Cardiac fibroblast (primary cell): ENCODE data around the gene VCX3B.
"Not testable (repeated sequence)": the region's sequence is repeated elsewhere in the genome, so short reads cannot be mapped to it uniquely, and the experiment has no call there.

Experiments used
- DNase-seq, 2 donors: peaks; one replicate each; pipeline versions ENCODE4 v3.0.0 to v3.0.0-alpha.2; 2010; ENCODE audit warnings: low read depth in 2 of 2
- H3K4me3 ChIP-seq, 2 donors: replicated peaks in 1 of 2; 1 replicate in 1 of 2; 2 replicates in 1 of 2; pipeline ENCODE4 v1.5.1; 2011; ENCODE audit warnings: low read depth in 2 of 2, low read length in 2 of 2, mild to moderate bottlenecking in 2 of 2, moderate library complexity in 1 of 2
- CTCF ChIP-seq: IDR thresholded peaks from one replicate; pipeline ENCODE4 v1.5.1; 2011; ENCODE audit warnings: low read depth, mild to moderate bottlenecking, low read length, inconsistent platforms

VCX3B gene

GRCh38 chrX:8464530-8464929 is at the start of gene VCX3B:
Gene VCX3B, plus strand, starts transcription at chrX:8464830. Its CDS starts 621 bp downstream, at chrX:8465451.
- DNase-seq, H3K4me3 ChIP-seq: not testable (repeated sequence)

- H3K4me3 ChIP-seq = no peak overlapping the region
- no peak for TF ChIP-seq CTCF
- no peak for DNase-seq
Observed at GRCh38 chrX:8418301-8418700, 46.3 kb upstream of the VCX3B start.

- no peak for TF ChIP-seq CTCF
- H3K4me3 ChIP-seq = no peak overlapping the region
- no peak for DNase-seq
Observed at GRCh38 chrX:8424912-8425311, 39.7 kb upstream of the VCX3B start.

- H3K4me3 ChIP-seq = no peak overlapping the region
- TF ChIP-seq CTCF = no peak
- DNase-seq = no peak
Observed at GRCh38 chrX:8429692-8430249, 34.9 kb upstream of the VCX3B start.

GRCh38 chrX:8430444-8430843 is 34.2 kb upstream of the VCX3B start:
- DNase-seq = no peak
- H3K4me3 ChIP-seq = no peak overlapping the region
- TF ChIP-seq CTCF = no peak

- no peak for TF ChIP-seq CTCF
- no peak for DNase-seq
- no peak overlapping the region for H3K4me3 ChIP-seq
Observed at GRCh38 chrX:8432396-8432795, 32.2 kb upstream of the VCX3B start.

- no peak for DNase-seq
- no peak for TF ChIP-seq CTCF
- no peak overlapping the region for H3K4me3 ChIP-seq
Observed at GRCh38 chrX:8433109-8434062, 31.2 kb upstream of the VCX3B start.
